ENCODE measurements around the gene EFHD2. TPM values are rescaled to one million over a fixed set of nuclear protein-coding genes. Genes with fewer than 3 reads are reported as not detected.

EFHD2 gene
- total and polyA plus RNA-seq, 2 donors (not counting 1 experiment from before 2014, with no cell fraction given), result 14.9 to 23.5 TPM

DNA sequence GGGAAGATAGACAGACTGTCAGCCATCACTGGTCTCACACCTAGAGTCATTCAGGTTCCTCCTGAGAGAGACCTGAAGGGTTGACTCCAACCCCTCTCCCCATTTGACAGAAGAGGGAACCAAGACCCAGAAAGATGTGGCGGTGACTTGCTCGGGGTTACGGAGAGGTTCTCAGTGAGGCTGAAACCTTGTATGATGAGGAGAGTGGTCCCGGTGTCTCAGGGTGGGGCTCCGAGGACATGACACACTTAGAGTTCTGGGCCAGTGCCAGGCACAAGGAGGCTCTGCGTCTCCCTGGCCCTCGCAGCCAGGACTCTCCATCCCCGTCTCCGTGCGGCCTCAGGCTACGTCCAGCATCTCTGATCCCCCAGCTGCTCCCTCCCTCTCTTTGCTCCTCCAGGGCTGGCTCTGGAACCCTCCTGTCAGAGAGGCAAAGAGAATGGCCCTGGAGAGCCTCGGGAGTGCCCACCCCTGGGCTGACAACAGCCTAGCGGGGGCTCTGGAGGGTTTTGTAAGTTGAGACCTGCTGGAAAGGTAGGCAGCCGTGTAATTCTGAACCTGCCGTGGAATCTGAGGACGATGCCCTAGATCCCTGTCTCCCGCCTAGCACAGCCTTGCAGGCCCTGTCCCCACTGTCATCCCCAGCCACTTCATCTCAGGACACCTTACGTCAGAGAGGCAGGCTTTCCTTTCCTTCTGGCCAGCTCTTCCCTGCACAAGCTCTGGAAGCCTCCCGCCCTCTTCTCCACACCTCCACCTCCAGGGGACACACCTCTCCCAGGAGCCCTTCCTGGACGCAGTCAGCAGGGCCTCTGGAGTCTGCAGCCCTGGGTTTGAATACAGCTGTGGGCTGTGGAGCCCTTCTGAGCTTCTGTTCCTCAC lies 4.1 kb downstream of the EFHD2 start:
- peaks cover 27% of the 10 kb centered on the region for H3K4me1 ChIP-seq (ENCODE audit: control insufficient read depth, extremely low read depth, insufficient read depth, low read length)
- no peaks in the 10 kb centered on the region for H3K27me3 ChIP-seq (ENCODE audit: control insufficient read depth, insufficient read depth, low read length)
- H2AFZ ChIP-seq (ENCODE audit: low read length), result no peak overlapping the region
- TF ChIP-seq, protein P1, sequence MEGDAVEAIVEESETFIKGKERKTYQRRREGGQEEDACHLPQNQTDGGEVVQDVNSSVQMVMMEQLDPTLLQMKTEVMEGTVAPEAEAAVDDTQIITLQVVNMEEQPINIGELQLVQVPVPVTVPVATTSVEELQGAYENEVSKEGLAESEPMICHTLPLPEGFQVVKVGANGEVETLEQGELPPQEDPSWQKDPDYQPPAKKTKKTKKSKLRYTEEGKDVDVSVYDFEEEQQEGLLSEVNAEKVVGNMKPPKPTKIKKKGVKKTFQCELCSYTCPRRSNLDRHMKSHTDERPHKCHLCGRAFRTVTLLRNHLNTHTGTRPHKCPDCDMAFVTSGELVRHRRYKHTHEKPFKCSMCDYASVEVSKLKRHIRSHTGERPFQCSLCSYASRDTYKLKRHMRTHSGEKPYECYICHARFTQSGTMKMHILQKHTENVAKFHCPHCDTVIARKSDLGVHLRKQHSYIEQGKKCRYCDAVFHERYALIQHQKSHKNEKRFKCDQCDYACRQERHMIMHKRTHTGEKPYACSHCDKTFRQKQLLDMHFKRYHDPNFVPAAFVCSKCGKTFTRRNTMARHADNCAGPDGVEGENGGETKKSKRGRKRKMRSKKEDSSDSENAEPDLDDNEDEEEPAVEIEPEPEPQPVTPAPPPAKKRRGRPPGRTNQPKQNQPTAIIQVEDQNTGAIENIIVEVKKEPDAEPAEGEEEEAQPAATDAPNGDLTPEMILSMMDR (conservative IDR thresholded peaks at IDR 0.05 in 1 of 2, IDR thresholded peaks at IDR 0.05 in 1 of 2; ENCODE audit: low read depth in 1 of 2, low read length in 2 of 2), result no peak
- TF ChIP-seq EZH2 (IDR thresholded peaks at IDR 0.05; ENCODE audit: low read length, missing control alignments), result no peak
- no peak overlapping the region for H3K9ac ChIP-seq (ENCODE audit: insufficient read depth, low read length)
- no peaks in the 10 kb centered on the region for H3K9me3 ChIP-seq (ENCODE audit: control insufficient read depth, insufficient read depth, low read depth, low read length)
- DNase-seq (ENCODE audit: low read depth in 2 of 2), result no peak
- peaks cover 47% of the 10 kb centered on the region for H3K79me2 ChIP-seq (ENCODE audit: control insufficient read depth, insufficient read depth, low read length)
- H3K4me3 ChIP-seq (replicated peaks in 1 of 4; ENCODE audit: control extremely low read depth in 1 of 4, insufficient read depth in 1 of 4, low read depth in 3 of 4, low read length in 4 of 4), result no peak overlapping the region
- no peaks in the 10 kb centered on the region for H3K36me3 ChIP-seq (ENCODE audit: control insufficient read depth, insufficient read depth, low read length)
- no peak overlapping the region for H3K27ac ChIP-seq (ENCODE audit: insufficient read depth, low read length)
- H3K4me2 ChIP-seq (ENCODE audit: extremely low read depth, insufficient read depth, low read length), result no peak overlapping the region
- H4K20me1 ChIP-seq (ENCODE audit: control insufficient read depth, extremely low read depth, insufficient read depth, low read length), result no peaks in the 10 kb centered on the region

DNA sequence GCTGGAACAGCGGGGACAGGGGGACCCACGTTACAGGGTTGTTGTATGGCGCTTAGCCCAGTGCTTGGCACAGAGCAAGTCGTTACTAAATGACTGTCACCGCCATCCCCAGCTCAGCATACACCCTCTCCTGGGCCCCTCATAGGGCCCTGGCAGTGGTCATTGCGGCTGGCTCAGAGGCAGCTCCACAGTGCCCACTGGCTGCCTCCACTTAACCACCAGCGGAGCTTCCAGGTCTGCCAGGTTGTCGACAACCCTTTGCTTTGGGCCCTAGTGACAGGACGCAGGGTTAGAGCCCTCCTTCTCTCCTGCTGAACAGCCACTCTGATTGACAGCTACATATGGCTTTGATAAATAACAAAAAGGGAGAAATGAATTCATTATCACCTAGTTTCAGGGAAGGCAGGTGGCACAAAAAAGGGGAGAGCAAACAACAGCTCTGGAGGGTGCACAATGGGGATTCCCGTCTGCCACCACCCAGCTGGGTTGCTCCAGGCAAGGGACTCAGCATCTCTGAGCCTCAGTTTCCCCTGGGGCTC lies 4.8 kb downstream of the EFHD2 start:
- no peak for TF ChIP-seq EZH2 (IDR thresholded peaks at IDR 0.05; ENCODE audit: low read length, missing control alignments)
- TF ChIP-seq, protein P1 (conservative IDR thresholded peaks at IDR 0.05 in 1 of 2, IDR thresholded peaks at IDR 0.05 in 1 of 2; ENCODE audit: low read depth in 1 of 2, low read length in 2 of 2), result no peak
- Histone ChIP-seq H3K4me2 (ENCODE audit: extremely low read depth, insufficient read depth, low read length) (no peak overlapping the region), H3K9me3 (ENCODE audit: control insufficient read depth, insufficient read depth, low read depth, low read length) (no peaks in the 10 kb centered on the region), H3K27ac (ENCODE audit: insufficient read depth, low read length) (no peak overlapping the region), H2AFZ (ENCODE audit: low read length) (no peak overlapping the region), H3K9ac (ENCODE audit: insufficient read depth, low read length) (no peak overlapping the region), H3K27me3 (ENCODE audit: control insufficient read depth, insufficient read depth, low read length) (no peaks in the 10 kb centered on the region), H3K36me3 (ENCODE audit: control insufficient read depth, insufficient read depth, low read length) (no peaks in the 10 kb centered on the region), H3K4me1 (ENCODE audit: control insufficient read depth, extremely low read depth, insufficient read depth, low read length) (peaks cover 24% of the 10 kb centered on the region), H4K20me1 (ENCODE audit: control insufficient read depth, extremely low read depth, insufficient read depth, low read length) (no peaks in the 10 kb centered on the region), H3K79me2 (ENCODE audit: control insufficient read depth, insufficient read depth, low read length) (peaks cover 50% of the 10 kb centered on the region), H3K4me3 (replicated peaks in 1 of 4; ENCODE audit: control extremely low read depth in 1 of 4, insufficient read depth in 1 of 4, low read depth in 3 of 4, low read length in 4 of 4) (no peak overlapping the region)
- DNase-seq (ENCODE audit: low read depth in 2 of 2), result no peak

DNA sequence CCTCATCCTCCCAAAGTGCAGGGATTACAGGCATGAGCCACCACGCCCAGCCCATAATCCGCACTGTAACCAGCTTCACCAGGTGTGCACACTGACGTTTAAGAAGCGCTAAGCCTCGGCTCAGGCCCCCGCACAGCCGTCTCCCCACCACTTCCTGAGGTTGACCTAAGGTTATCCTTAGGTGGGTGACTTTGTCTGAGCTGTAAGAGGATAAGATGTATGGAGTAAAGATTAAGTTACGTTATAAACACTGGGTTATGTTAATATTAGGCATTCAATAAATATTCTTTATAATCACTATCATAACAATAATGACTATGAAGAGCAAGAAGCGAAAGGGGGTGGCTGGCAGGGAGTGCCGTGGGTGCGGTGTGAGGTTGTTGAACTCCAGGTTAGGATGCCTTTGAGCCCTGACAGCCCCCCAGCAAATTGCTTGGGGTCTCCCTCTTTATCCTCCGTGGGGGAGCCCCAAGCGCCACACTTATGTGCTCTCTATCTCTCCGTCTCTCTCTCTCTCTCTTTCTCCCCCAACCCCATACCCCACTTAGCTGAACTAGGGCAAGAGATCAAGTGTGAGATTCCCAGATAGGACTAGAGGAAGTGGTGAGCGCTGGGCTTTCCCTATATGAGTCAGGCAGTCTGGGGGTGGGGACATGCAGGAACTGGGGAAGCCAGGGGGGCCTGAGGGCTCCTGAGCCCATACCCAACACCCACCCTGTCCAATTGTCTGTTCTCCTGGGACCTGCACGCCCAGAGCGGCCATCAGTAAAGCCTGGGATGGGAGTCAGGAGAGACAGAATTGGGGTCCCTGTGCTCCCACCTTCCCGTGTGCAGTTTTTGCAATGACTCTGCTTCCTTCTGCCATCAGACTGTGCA lies 7.6 kb downstream of the EFHD2 start:
- Histone ChIP-seq H3K4me1 (ENCODE audit: control insufficient read depth, extremely low read depth, insufficient read depth, low read length) (peaks cover 14% of the 10 kb centered on the region), H3K4me2 (ENCODE audit: extremely low read depth, insufficient read depth, low read length) (no peak overlapping the region)
- no peak for TF ChIP-seq EZH2 (IDR thresholded peaks at IDR 0.05; ENCODE audit: low read length, missing control alignments)
- TF ChIP-seq, protein P1 (conservative IDR thresholded peaks at IDR 0.05 in 1 of 2, IDR thresholded peaks at IDR 0.05 in 1 of 2; ENCODE audit: low read depth in 1 of 2, low read length in 2 of 2), result no peak

More for the DNA sequence above, 7.6 kb downstream of the EFHD2 start:
- Histone ChIP-seq H4K20me1 (ENCODE audit: control insufficient read depth, extremely low read depth, insufficient read depth, low read length) (no peaks in the 10 kb centered on the region), H3K4me3 (replicated peaks in 1 of 4; ENCODE audit: control extremely low read depth in 1 of 4, insufficient read depth in 1 of 4, low read depth in 3 of 4, low read length in 4 of 4) (no peak overlapping the region), H3K79me2 (ENCODE audit: control insufficient read depth, insufficient read depth, low read length) (peaks cover 42% of the 10 kb centered on the region), H3K27me3 (ENCODE audit: control insufficient read depth, insufficient read depth, low read length) (no peaks in the 10 kb centered on the region), H3K9ac (ENCODE audit: insufficient read depth, low read length) (no peak overlapping the region), H3K9me3 (ENCODE audit: control insufficient read depth, insufficient read depth, low read depth, low read length) (no peaks in the 10 kb centered on the region), H2AFZ (ENCODE audit: low read length) (no peak overlapping the region), H3K36me3 (ENCODE audit: control insufficient read depth, insufficient read depth, low read length) (no peaks in the 10 kb centered on the region), H3K27ac (ENCODE audit: insufficient read depth, low read length) (no peak overlapping the region)
- peak; percentile 52 to 77 for DNase-seq (ENCODE audit: low read depth in 2 of 2)

All from fibroblast of lung (primary cell).